ENCODE measurements around the gene CABP1. TPM values are rescaled to one million over a fixed set of nuclear protein-coding genes. Genes with fewer than 3 reads are reported as not detected.
A peak's percentile ranks its signal among the peaks of the same experiment; 100 is the strongest.

Gene CABP1
- total and polyA plus RNA-seq, 12 donors: 1.3 to 12.0 (median 3.4) TPM

DNA sequence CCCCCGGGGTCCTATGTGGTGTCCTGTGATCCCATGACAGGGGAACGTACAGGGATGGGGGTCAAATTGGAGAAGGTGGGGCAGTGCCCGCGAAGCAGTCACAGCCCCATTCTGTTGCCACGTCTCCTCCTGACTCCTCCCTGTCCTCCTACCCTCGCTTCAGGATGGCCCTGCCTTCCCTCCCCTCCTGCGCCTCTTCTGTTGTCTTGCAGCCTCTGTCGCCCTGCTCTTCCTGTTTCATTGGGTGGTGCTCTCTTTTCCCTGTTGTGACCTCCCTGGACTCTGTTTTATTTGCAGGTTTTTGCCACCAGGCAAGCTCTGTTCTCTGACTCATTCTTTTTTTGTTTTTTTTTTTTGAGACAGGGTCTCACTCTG is 18.7 kb downstream of the CABP1 start:
- H3K9me3 ChIP-seq: no peaks in the 10 kb centered on the region
- H3K4me3 ChIP-seq: no peak overlapping the region
- H3K27ac ChIP-seq: peak overlapping the region in 2 of 10 donors; percentile 15 to 55
- TF ChIP-seq, protein P1, sequence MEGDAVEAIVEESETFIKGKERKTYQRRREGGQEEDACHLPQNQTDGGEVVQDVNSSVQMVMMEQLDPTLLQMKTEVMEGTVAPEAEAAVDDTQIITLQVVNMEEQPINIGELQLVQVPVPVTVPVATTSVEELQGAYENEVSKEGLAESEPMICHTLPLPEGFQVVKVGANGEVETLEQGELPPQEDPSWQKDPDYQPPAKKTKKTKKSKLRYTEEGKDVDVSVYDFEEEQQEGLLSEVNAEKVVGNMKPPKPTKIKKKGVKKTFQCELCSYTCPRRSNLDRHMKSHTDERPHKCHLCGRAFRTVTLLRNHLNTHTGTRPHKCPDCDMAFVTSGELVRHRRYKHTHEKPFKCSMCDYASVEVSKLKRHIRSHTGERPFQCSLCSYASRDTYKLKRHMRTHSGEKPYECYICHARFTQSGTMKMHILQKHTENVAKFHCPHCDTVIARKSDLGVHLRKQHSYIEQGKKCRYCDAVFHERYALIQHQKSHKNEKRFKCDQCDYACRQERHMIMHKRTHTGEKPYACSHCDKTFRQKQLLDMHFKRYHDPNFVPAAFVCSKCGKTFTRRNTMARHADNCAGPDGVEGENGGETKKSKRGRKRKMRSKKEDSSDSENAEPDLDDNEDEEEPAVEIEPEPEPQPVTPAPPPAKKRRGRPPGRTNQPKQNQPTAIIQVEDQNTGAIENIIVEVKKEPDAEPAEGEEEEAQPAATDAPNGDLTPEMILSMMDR (IDR thresholded peaks at IDR 0.05): no peak
- no peak for DNase-seq
- ATAC-seq: no peak
- 56% methylated on average over 8 of the region's 8 CpGs for whole genome bisulfite sequencing, 2 donors
- no peaks in the 10 kb centered on the region for H3K27me3 ChIP-seq
- intact Hi-C loops (cut with DNase I): no loop called here
- H3K4me1 ChIP-seq: peaks cover 0 to 31% (median 14%) of the 10 kb centered on the region in 9 donors
- H3K36me3 ChIP-seq: peaks cover 0 to 46% (median 0%) of the 10 kb centered on the region in 9 donors

DNA sequence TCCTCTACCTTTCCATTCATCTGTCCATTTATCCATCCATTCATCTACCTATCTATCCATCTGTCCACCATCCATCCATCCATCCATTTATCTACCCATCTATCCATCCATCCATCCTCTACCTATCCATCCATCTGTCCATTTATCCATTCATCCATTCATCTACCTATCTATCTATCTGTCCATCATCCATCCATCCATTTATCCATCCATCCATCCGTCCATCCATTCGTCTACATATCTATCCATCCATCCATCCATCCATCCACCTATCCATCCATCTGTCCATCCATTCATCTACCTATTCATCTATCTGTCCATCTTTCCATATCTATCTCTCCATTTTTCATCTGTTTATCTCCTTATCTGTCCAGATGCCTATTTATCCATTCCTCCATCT is 21.0 kb downstream of the CABP1 start:
- DNase-seq: no peak

DNA sequence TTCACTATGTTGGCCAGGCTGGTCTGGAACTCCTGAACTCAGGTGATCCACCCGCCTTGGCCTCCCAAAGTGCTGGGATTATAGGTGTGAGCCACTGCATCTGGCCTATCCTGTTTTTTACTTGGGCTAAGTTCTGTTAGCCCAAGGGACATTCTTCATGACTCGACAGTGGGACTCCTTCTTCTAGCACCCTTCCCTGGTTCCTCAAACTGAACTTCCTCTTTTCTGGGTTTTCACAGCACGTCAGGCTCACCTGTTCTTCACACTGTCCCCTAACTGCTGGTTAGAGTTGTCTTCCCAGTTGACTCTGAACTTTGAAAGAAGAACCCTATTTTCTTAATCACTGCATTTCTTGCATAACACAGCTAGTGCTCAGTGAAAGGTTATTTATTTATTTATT is 22.5 kb downstream of the CABP1 start:
- peaks cover 0 to 39% (median 0%) of the 10 kb centered on the region in 9 donors for H3K36me3 ChIP-seq
- no peaks in the 10 kb centered on the region for H3K27me3 ChIP-seq
- no peak overlapping the region for H3K4me3 ChIP-seq
- intact Hi-C loops (cut with DNase I): no loop called here
- H3K9me3 ChIP-seq: no peaks in the 10 kb centered on the region
- 89 to 92% methylated on average over 3 of the region's 3 CpGs for WGBS, 2 donors
- no peak overlapping the region for H3K27ac ChIP-seq
- DNase-seq (no peak), ATAC-seq (no peak)
- peaks cover 0 to 16% (median 7%) of the 10 kb centered on the region in 9 donors for H3K4me1 ChIP-seq
- TF ChIP-seq, protein P1 (IDR thresholded peaks at IDR 0.05): no peak

More for the DNA sequence above, 21.0 kb downstream of the CABP1 start:
- Histone ChIP-seq H3K36me3 (peaks cover 0 to 46% (median 0%) of the 10 kb centered on the region in 9 donors), H3K9me3 (no peaks in the 10 kb centered on the region), H3K27me3 (no peaks in the 10 kb centered on the region), H3K4me1 (peaks cover 0 to 16% (median 7%) of the 10 kb centered on the region in 9 donors), H3K4me3 (no peak overlapping the region), H3K27ac (no peak overlapping the region)
- intact Hi-C loops (cut with DNase I): no loop called here
- TF ChIP-seq, protein P1 (IDR thresholded peaks at IDR 0.05): no peak
- no peak for ATAC-seq
- WGBS, 2 donors: 76 to 100% methylated on average over 2 of the region's 2 CpGs

DNA sequence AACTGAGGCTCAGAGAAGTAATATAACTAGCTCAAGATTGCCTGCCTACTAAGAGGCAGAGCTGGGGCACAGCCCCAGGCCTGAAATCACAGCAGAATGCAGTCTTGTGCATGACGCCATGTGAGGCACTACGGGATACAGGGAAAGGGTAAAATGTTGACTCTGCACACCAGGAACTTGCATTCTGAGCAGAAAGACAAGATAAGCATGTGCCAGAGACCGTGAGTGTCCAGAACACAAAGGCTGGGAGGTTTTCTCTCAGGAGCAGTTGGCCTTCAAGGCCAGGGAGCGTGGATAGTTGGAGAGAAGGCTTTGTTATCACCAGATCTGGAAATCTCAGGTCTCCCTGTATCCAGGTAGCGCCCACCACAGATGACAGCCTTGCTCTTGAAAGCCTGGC is 23.3 kb downstream of the CABP1 start:
- H3K4me3 ChIP-seq: no peak overlapping the region
- no peak overlapping the region for H3K27ac ChIP-seq
- ATAC-seq (no peak), DNase-seq (no peak)
- H3K27me3 ChIP-seq: no peaks in the 10 kb centered on the region
- peaks cover 0 to 12% (median 4%) of the 10 kb centered on the region in 9 donors for H3K4me1 ChIP-seq
- WGBS, 2 donors: 76 to 79% methylated on average over 5 of the region's 5 CpGs
- intact Hi-C loops (cut with DNase I): no loop called here
- H3K36me3 ChIP-seq: peaks cover 0 to 39% (median 0%) of the 10 kb centered on the region in 9 donors
- no peaks in the 10 kb centered on the region for H3K9me3 ChIP-seq
- TF ChIP-seq, protein P1 (IDR thresholded peaks at IDR 0.05): no peak

Data from heart right ventricle (tissue), 16 donors.